ENCODE measurements around the gene KCNF1.

The KCNF1 gene, protein sequence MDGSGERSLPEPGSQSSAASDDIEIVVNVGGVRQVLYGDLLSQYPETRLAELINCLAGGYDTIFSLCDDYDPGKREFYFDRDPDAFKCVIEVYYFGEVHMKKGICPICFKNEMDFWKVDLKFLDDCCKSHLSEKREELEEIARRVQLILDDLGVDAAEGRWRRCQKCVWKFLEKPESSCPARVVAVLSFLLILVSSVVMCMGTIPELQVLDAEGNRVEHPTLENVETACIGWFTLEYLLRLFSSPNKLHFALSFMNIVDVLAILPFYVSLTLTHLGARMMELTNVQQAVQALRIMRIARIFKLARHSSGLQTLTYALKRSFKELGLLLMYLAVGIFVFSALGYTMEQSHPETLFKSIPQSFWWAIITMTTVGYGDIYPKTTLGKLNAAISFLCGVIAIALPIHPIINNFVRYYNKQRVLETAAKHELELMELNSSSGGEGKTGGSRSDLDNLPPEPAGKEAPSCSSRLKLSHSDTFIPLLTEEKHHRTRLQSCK

GRCh38 chr2:10911291-10912075, at the start of gene KCNF1:
KCNF1 (plus strand) TSS chr2:10911934; CDS start chr2:10912427, 493 bp downstream.
- DNase-seq, result peak; percentile 57 to 70

- DNase-seq, result no peak
These were observed 49.4 kb upstream of the KCNF1 start for GRCh38 chr2:10862330-10862729.

- DNase-seq, result peak in 1 of 2 experiments; percentile 12
These were observed 48.7 kb upstream of the KCNF1 start for GRCh38 chr2:10863047-10863446.

- DNase-seq, result no peak
These were observed 47.9 kb upstream of the KCNF1 start for GRCh38 chr2:10863837-10864236.

DNA sequence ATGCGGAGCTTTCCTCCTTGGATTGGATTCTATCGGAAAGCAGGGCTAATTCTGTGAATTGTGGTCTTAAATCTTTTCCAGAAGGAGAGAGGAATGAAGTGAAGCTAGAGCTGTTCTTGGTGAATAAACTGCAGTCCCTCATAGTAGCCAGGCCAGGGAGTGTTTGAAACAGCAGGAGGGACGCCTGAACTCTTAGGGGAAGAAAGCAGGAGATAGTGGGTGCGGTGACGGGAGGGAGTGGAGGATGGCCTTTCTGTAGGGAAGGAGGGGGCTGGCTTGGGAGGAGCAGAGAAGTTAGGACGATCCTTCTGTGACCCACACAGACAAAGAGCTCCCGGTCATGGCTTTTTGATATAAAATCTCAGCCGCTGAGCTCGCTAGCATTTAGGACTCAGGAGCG, 47.5 kb upstream of the KCNF1 start:
- no peak for DNase-seq

- DNase-seq, result no peak
These were observed 46.7 kb upstream of the KCNF1 start for GRCh38 chr2:10864861-10865636.

DNA sequence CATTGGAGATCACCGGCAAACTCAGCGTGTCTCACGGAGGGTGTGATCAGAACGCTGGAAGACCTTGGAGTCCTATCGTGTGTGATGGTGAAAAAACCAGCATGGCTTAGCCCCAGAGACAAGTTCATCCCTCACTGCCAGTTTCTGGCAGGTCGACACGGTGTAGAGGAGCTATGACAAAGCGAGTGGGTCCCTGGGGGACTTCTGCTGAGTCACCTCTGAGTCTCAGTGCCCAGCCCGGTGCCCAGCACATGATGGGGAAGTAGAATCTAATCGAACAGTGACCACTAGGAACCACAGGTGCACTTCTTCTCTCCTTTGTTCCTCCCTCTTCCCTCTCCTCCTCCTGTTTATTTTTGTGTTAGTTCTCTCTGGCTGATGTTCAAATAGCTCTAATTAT, 45.9 kb upstream of the KCNF1 start:
- no peak for DNase-seq

DNA sequence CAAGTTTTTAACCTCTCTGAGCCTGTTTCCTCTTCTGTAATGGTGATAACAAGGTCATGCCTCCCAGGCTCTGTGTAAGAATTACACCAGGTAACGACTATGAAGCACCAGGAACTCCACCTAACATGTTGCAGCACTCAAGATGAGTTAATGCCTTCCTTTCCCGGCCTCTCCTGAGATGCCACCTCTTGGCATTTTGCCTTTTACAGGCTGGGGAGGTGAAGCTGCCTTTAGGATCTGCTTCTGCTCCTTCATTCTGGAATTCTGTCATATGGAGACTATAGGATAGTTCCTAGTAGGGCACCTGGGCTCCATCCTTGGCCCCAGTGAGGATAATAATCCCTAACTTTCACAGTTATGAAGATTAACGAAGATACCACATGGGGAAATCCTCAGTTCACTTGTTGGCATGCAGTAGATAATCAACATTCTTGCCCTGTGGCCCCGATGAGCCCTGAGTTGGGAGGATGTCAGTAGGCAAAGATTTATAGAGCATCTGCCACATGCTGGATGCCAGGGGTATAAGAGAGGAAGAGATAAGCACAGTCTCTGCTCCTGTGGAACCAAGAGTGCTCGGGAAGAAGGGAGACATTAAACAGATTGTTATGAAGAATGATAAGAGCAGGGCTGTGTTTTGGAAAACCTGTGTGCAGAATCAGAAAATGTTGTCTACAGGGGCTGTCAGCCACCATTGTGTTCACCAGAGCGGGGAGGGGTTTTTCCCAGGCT, 43.9 kb upstream of the KCNF1 start:
- no peak for DNase-seq

GRCh38 chr2:10868465-10869314, 43.0 kb upstream of the KCNF1 start:
- DNase-seq, result no peak

DNA sequence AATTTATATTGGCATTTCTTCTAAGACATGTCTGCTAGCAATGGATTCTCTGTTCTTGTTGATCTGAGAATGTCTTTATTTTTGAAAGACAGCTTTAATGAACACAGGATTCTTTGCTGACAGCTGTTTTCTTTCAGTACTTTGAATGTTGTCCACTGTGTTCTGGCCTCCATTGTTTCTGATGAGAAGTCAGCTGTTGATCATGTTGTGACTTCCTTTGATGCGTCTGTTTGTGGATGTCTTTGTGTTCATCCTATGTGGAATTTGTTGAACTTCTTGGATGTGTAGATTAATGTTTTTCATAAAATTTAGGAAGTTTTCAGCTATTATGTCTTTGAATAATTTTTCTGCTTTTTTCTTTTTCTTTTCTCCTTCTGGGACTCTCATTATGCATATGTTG, 39.8 kb upstream of the KCNF1 start:
- no peak for DNase-seq

DNA sequence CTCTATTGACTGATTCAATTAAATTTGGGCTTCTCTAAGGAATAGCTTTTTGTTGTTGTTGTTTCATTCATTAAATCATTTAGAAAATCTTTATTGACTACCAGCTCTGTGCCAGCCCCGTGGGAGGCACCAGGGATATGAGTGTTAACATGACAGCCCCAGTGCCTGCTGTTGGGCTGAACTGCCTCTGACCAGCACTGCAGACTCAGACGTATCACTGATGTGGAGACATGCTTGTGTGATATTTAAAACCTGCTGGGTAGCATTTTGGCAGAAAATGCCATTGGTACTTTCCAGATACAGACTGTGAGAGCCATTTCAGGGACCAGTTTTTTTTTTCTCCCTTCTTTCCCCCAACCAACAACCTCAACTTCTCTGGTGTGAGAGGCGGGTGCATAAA, 38.6 kb upstream of the KCNF1 start:
- no peak for DNase-seq

GRCh38 chr2:10873790-10874437, 37.8 kb upstream of the KCNF1 start:
- DNase-seq, result no peak

DNA sequence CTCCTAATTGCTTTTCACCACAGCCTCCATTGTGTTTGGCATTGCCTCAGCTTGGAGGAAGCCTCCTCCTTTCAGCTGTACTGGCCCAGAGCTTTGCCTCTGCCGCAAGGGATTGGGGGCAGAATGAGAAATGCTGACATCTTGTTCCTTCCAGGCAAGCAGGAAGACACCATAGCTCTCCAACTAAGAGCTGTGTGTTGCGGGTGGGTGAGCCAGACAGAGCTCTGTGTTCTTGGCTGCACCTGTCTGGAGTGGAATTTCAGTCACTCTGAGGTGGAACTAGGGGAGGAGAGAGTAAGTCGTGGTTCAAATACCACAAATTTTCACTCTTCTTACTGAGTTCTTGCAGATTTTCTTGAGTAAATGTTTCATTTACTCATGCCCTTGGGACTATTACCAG, 36.6 kb upstream of the KCNF1 start:
- DNase-seq, result no peak

DNA sequence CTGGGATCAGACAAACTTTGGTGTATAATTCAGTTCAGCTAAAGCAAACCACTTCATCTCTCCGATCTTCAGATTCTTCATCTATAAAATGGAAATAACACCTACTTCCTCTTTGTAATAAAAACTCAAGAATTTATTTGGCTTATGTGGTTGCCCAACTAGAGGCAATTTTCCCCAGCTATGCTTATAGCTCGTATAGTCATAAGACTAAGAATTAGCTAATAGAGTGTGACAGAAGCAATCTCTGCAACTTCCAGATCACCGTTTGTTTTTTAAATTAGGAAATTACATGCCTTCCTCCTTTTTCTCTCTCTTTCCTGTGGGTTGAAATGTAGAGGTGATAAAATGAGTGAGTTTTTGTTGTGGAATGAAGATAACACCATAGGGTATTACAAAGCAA, 35.3 kb upstream of the KCNF1 start:
- no peak for DNase-seq

- DNase-seq, result no peak
These were observed 34.8 kb upstream of the KCNF1 start for GRCh38 chr2:10876963-10877362.

GRCh38 chr2:10877651-10878111, 34.1 kb upstream of the KCNF1 start:
- no peak for DNase-seq

- DNase-seq, result no peak
These were observed 33.3 kb upstream of the KCNF1 start for GRCh38 chr2:10878268-10878915.

DNA sequence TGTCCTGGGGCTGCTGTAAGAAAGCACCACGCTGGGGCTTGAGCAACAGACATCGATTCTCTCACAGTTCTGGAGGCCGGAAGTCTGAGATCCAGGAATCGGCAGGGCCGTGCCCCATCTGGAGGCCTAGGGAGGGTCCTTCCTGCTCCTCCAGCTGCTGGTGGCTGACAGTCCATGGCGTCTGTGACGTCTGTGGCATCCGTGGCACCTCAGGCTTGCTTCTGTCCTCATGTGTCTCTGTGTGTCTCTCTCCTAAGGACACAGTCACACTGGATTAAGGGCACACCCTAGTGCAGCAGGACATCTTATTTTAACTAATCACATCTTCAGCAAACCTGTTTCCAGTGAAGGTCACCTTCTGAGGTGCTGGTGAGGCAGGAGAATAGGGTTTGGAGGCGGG, 32.6 kb upstream of the KCNF1 start:
- DNase-seq, result no peak

- no peak for DNase-seq
These were observed 31.8 kb upstream of the KCNF1 start for GRCh38 chr2:10879624-10880585.
